ENCODE measurements around the gene DIRAS1.

DIRAS1 gene

GRCh38 chr19:2720777-2721569, at the start of gene DIRAS1:
Gene DIRAS1 (minus strand): TSS chr19:2721372. CDS start chr19:2717806, 3,566 bp downstream.
- TF ChIP-seq Cebpa-rat (IDR thresholded peaks at IDR 0.05), result no peak
- H3K4me1 ChIP-seq, result peaks cover 60% of the 10 kb centered on the region
- peaks cover 30% of the 10 kb centered on the region for H4K20me1 ChIP-seq
- peak within 1 kb of the TSS; percentile 84 for H3K9ac ChIP-seq
- peaks cover 24% of the 10 kb centered on the region for H3K36me3 ChIP-seq
- H3K4me3 ChIP-seq, result peak within 1 kb of the TSS; percentile 75
- H3K27me3 ChIP-seq, result peaks cover 5% of the 10 kb centered on the region; the same call in 1 of the 2 replicates
- peaks cover 8% of the 10 kb centered on the region for H3K9me3 ChIP-seq
- H3K27ac ChIP-seq, result peak within 1 kb of the TSS; percentile 79
- H3K4me2 ChIP-seq, result peak within 1 kb of the TSS; percentile 96

- H3K4me2 ChIP-seq, result peak overlapping the region; percentile 86
- TF ChIP-seq Cebpa-rat (IDR thresholded peaks at IDR 0.05), result no peak
- H4K20me1 ChIP-seq, result peaks cover 95% of the 10 kb centered on the region
- peaks cover 80% of the 10 kb centered on the region for H3K36me3 ChIP-seq
- peak overlapping the region; percentile 30; the same call in 1 of the 2 replicates for H3K4me3 ChIP-seq
- peak overlapping the region; percentile 77 for H3K27ac ChIP-seq
- peak overlapping the region; percentile 49 for H3K9ac ChIP-seq
- no peaks in the 10 kb centered on the region for H3K9me3 ChIP-seq
- H3K27me3 ChIP-seq, result no peaks in the 10 kb centered on the region
- H3K4me1 ChIP-seq, result peaks cover 51% of the 10 kb centered on the region
Observed at GRCh38 chr19:2770055-2771013, 49.2 kb upstream of the DIRAS1 start.

- peaks cover 80% of the 10 kb centered on the region for H3K36me3 ChIP-seq
- TF ChIP-seq Cebpa-rat (IDR thresholded peaks at IDR 0.05), result no peak
- no peaks in the 10 kb centered on the region for H3K9me3 ChIP-seq
- peaks cover 92% of the 10 kb centered on the region for H4K20me1 ChIP-seq
- no peak overlapping the region for H3K4me3 ChIP-seq
- peak overlapping the region; percentile 77 for H3K27ac ChIP-seq
- H3K4me1 ChIP-seq, result peaks cover 40% of the 10 kb centered on the region
- peak overlapping the region; percentile 86; the same call in 1 of the 2 replicates for H3K4me2 ChIP-seq
- no peaks in the 10 kb centered on the region for H3K27me3 ChIP-seq
- H3K9ac ChIP-seq, result no peak overlapping the region
Observed at GRCh38 chr19:2769218-2769617, 48.0 kb upstream of the DIRAS1 start.

GRCh38 chr19:2768365-2769132, 47.4 kb upstream of the DIRAS1 start:
- no peaks in the 10 kb centered on the region; the same call in 1 of the 2 replicates for H3K27me3 ChIP-seq
- no peaks in the 10 kb centered on the region for H3K9me3 ChIP-seq
- peaks cover 92% of the 10 kb centered on the region for H4K20me1 ChIP-seq
- 0 out of 2 replicates have a peak overlapping the region, but pooled peaks have one; percentile 77 for H3K27ac ChIP-seq
- no peak overlapping the region for H3K9ac ChIP-seq
- H3K4me3 ChIP-seq, result no peak overlapping the region
- TF ChIP-seq Cebpa-rat (IDR thresholded peaks at IDR 0.05), result no peak
- peaks cover 81% of the 10 kb centered on the region for H3K36me3 ChIP-seq
- no peak overlapping the region for H3K4me2 ChIP-seq
- peaks cover 36% of the 10 kb centered on the region for H3K4me1 ChIP-seq

- Histone ChIP-seq H3K4me2 (no peak overlapping the region), H3K27ac (no peak overlapping the region), H3K36me3 (peaks cover 89% of the 10 kb centered on the region), H3K9ac (no peak overlapping the region), H3K4me3 (no peak overlapping the region), H3K27me3 (no peaks in the 10 kb centered on the region; the same call in 1 of the 2 replicates), H3K9me3 (no peaks in the 10 kb centered on the region), H4K20me1 (peaks cover 97% of the 10 kb centered on the region), H3K4me1 (peaks cover 36% of the 10 kb centered on the region)
- no peak for TF ChIP-seq Cebpa-rat (IDR thresholded peaks at IDR 0.05)
Observed at GRCh38 chr19:2767688-2768087, 46.5 kb upstream of the DIRAS1 start.

- Histone ChIP-seq H3K36me3 (peaks cover 89% of the 10 kb centered on the region), H4K20me1 (peaks cover 97% of the 10 kb centered on the region), H3K4me1 (peaks cover 28% of the 10 kb centered on the region), H3K27ac (no peak overlapping the region), H3K9me3 (no peaks in the 10 kb centered on the region), H3K27me3 (no peaks in the 10 kb centered on the region; the same call in 1 of the 2 replicates), H3K4me3 (no peak overlapping the region), H3K4me2 (no peak overlapping the region), H3K9ac (no peak overlapping the region)
- TF ChIP-seq Cebpa-rat (IDR thresholded peaks at IDR 0.05), result no peak
Observed at GRCh38 chr19:2766594-2767372, 45.6 kb upstream of the DIRAS1 start.

- Histone ChIP-seq H3K9me3 (no peaks in the 10 kb centered on the region), H4K20me1 (peaks cover 97% of the 10 kb centered on the region), H3K4me1 (peaks cover 19% of the 10 kb centered on the region), H3K4me3 (no peak overlapping the region), H3K27ac (no peak overlapping the region), H3K36me3 (peaks cover 93% of the 10 kb centered on the region), H3K27me3 (no peaks in the 10 kb centered on the region; the same call in 1 of the 2 replicates), H3K9ac (no peak overlapping the region), H3K4me2 (no peak overlapping the region)
- no peak for TF ChIP-seq Cebpa-rat (IDR thresholded peaks at IDR 0.05)
Observed at GRCh38 chr19:2765376-2765775, 44.2 kb upstream of the DIRAS1 start.

- Histone ChIP-seq H3K4me2 (no peak overlapping the region), H3K27ac (no peak overlapping the region), H3K36me3 (peaks cover 95% of the 10 kb centered on the region), H3K27me3 (no peaks in the 10 kb centered on the region; the same call in 1 of the 2 replicates), H3K4me1 (peaks cover 17% of the 10 kb centered on the region), H3K9ac (no peak overlapping the region), H3K4me3 (no peak overlapping the region), H4K20me1 (peaks cover 96% of the 10 kb centered on the region), H3K9me3 (no peaks in the 10 kb centered on the region)
- TF ChIP-seq Cebpa-rat (IDR thresholded peaks at IDR 0.05), result no peak
Observed at GRCh38 chr19:2764945-2765344, 43.8 kb upstream of the DIRAS1 start.
